Body of pancreas (tissue), 4 donors: Measurements from ENCODE around the gene TRIM34.
A peak's percentile ranks its signal among the peaks of the same experiment; 100 is the strongest.

ENCODE experiments used
- CTCF ChIP-seq, 7 experiments: fragments of 450-650 bp in 4 of 7; fragments of 200-600 bp in 3 of 7; sonication (generic) in 3 of 7; IDR thresholded peaks; one replicate each; pipeline ENCODE4 v1.5.1; 2016 to 2019; ENCODE audit warnings: antibody characterized with exemption in 7 of 7
- POLR2A ChIP-seq, 3 donors: fragments of 450-650 bp; IDR thresholded peaks; one replicate each; pipeline ENCODE4 v1.6.1; 2016; ENCODE audit warnings: antibody characterized with exemption in 3 of 3, mild to moderate bottlenecking in 2 of 3

- TF ChIP-seq CTCF (IDR thresholded peaks at IDR 0.05) (peak; percentile 21 to 75 (median 51)), POLR2A (IDR thresholded peaks at IDR 0.05) (peak; percentile 25 to 83 (median 80))
These were observed 60.0 kb downstream of the TRIM34 start, which contains the start of gene TRIM5 for GRCh38 chr11:5684646-5685362.
